G401.6 (cell line): ENCODE results near the gene CACFD1.

Experiments used
- FAIRE-seq: peaks from 2 replicates; lab custom pipeline; 2012; peaks lifted over from hg19 to GRCh38; lab: Jason Lieb, UNC

CACFD1 gene

GRCh38 chr9:133484671-133485437 lies 25.1 kb downstream of the CACFD1 start:
- no peak for FAIRE-seq

GRCh38 chr9:133485531-133486260 lies 25.9 kb downstream of the CACFD1 start:
- no peak for FAIRE-seq

GRCh38 chr9:133487331-133487725 lies 27.6 kb downstream of the CACFD1 start:
- no peak for FAIRE-seq

- no peak for FAIRE-seq
Measured at GRCh38 chr9:133488686-133489252, 29.0 kb downstream of the CACFD1 start.

- no peak for FAIRE-seq
Measured at GRCh38 chr9:133489253-133490190, 29.7 kb downstream of the CACFD1 start.

- no peak for FAIRE-seq
Measured at GRCh38 chr9:133490201-133490681, 30.5 kb downstream of the CACFD1 start.

- no peak for FAIRE-seq
Measured at GRCh38 chr9:133490865-133491655, 31.3 kb downstream of the CACFD1 start.

- FAIRE-seq, result no peak
Measured at GRCh38 chr9:133491656-133491925, 31.8 kb downstream of the CACFD1 start.

- FAIRE-seq, result no peak
Measured at GRCh38 chr9:133492061-133493021, 32.6 kb downstream of the CACFD1 start.

- no peak for FAIRE-seq
Measured at GRCh38 chr9:133493428-133493827, 33.6 kb downstream of the CACFD1 start.

- no peak for FAIRE-seq
Measured at GRCh38 chr9:133493845-133494540, 34.2 kb downstream of the CACFD1 start.

GRCh38 chr9:133494636-133495326 lies 35.0 kb downstream of the CACFD1 start:
- FAIRE-seq, result no peak

- FAIRE-seq, result no peak
Measured at GRCh38 chr9:133495327-133496293, 35.8 kb downstream of the CACFD1 start.

- no peak for FAIRE-seq
Measured at GRCh38 chr9:133496861-133497842, 37.4 kb downstream of the CACFD1 start.

GRCh38 chr9:133499132-133499891 lies 39.5 kb downstream of the CACFD1 start:
- no peak for FAIRE-seq

- no peak for FAIRE-seq
Measured at GRCh38 chr9:133499892-133500270, 40.1 kb downstream of the CACFD1 start.
